NCI-H345 treated with DMSO at 0.1 percent for 48 hours (cell line): ENCODE measurements around the gene STIM1.
"Not testable (repeated sequence)": the region's sequence is repeated elsewhere in the genome, so short reads cannot be mapped to it uniquely, and the experiment has no call there.

Source experiments
- DNase-seq: peaks from one replicate; lab custom pipeline; 2025; ENCODE audit not compliant: unreplicated experiment; lab: John Stamatoyannopoulos, UW

The STIM1 gene

GRCh38 chr11:3853899-3854659 lies 1.4 kb upstream of the STIM1 start:
- no peak for DNase-seq

- DNase-seq = no peak
These were observed 846 bp upstream of the STIM1 start for GRCh38 chr11:3854660-3854976.

GRCh38 chr11:3855808-3856491 lies 486 bp downstream of the STIM1 start:
- peak; percentile 24 for DNase-seq

GRCh38 chr11:3856856-3857553 lies 1.5 kb downstream of the STIM1 start:
- no peak for DNase-seq

GRCh38 chr11:3857628-3858027 lies 2.2 kb downstream of the STIM1 start:
- DNase-seq = no peak

GRCh38 chr11:3859373-3859881 lies 4.0 kb downstream of the STIM1 start:
- DNase-seq = no peak

- DNase-seq = no peak
These were observed 4.9 kb downstream of the STIM1 start for GRCh38 chr11:3860375-3860774.

- not testable (repeated sequence) for DNase-seq
These were observed 5.5 kb downstream of the STIM1 start for GRCh38 chr11:3860898-3861393.

GRCh38 chr11:3861683-3862082 lies 6.2 kb downstream of the STIM1 start:
- DNase-seq = no peak

- no peak for DNase-seq
These were observed 10.1 kb downstream of the STIM1 start for GRCh38 chr11:3865388-3866193.

GRCh38 chr11:3866206-3866605 lies 10.7 kb downstream of the STIM1 start:
- DNase-seq = no peak

- no peak for DNase-seq
These were observed 11.4 kb downstream of the STIM1 start for GRCh38 chr11:3866836-3867208.

GRCh38 chr11:3867209-3868091 lies 12.0 kb downstream of the STIM1 start:
- DNase-seq = no peak

- no peak for DNase-seq
These were observed 18.4 kb downstream of the STIM1 start for GRCh38 chr11:3873712-3874349.

GRCh38 chr11:3876613-3877012 lies 21.1 kb downstream of the STIM1 start:
- DNase-seq = no peak

GRCh38 chr11:3877364-3878257 lies 22.1 kb downstream of the STIM1 start:
- no peak for DNase-seq

GRCh38 chr11:3878258-3878584 lies 22.8 kb downstream of the STIM1 start:
- no peak for DNase-seq

- DNase-seq = no peak
These were observed 23.9 kb downstream of the STIM1 start for GRCh38 chr11:3879216-3879966.
